ENCODE results near the gene CDC42EP2.

GRCh38 chr11:65311170-65311678, 3.4 kb upstream of the CDC42EP2 start:
- TF ChIP-seq CTCF (IDR thresholded peaks at IDR 0.05) (no peak), POLR2A (IDR thresholded peaks at IDR 0.05) (no peak)
